Large intestine (tissue), 3 donors: Measurements from ENCODE around the gene FBN2. TPM values are rescaled to one million over a fixed set of nuclear protein-coding genes. Genes with fewer than 3 reads are reported as not detected.

Source experiments
- DNase-seq, 2 donors: peaks; one replicate each; pipeline versions ENCODE4 v3.0.0 to v3.0.0-alpha.2; 2013
- H3K27ac ChIP-seq: one replicate; pipeline ENCODE4 v1.5.1; 2013; ENCODE audit warnings: low read length
- H3K27me3 ChIP-seq: 2 replicates; pipeline ENCODE4 v1.6.1; 2013; ENCODE audit warnings: low read length; ENCODE audit not compliant: control insufficient read depth, insufficient read depth
- H3K36me3 ChIP-seq: 2 replicates; pipeline ENCODE4 v1.6.1; 2013; ENCODE audit warnings: low read length; ENCODE audit not compliant: control insufficient read depth, insufficient read depth
- H3K4me1 ChIP-seq: one replicate; pipeline ENCODE4 v1.6.1; 2013; ENCODE audit warnings: low read length; ENCODE audit not compliant: control insufficient read depth, insufficient read depth
- H3K4me3 ChIP-seq: one replicate; pipeline ENCODE4 v1.5.1; 2013; ENCODE audit warnings: low read length
- H3K9me3 ChIP-seq: one replicate; pipeline ENCODE4 v1.6.1; 2013; ENCODE audit warnings: mild to moderate bottlenecking, low read depth, low read length, moderate library complexity; ENCODE audit not compliant: control insufficient read depth
- WGBS: methylation state at CpG from one replicate; pipeline ENCODE4 v1.1.5; 2013; ENCODE audit warnings: low lambda C conversion rate; ENCODE audit not compliant: insufficient coverage; 5-methylcytosine and 5-hydroxymethylcytosine counted together
- polyA plus RNA-seq: library from polyadenylated mRNA; unstranded; fragments of 120-200 nt; gene quantifications from one replicate; pipeline ENCODE4 v1.2.1, GENCODE V29; 2013

Gene FBN2
- polyA plus RNA-seq, 1 donor = 21.8 TPM

DNA sequence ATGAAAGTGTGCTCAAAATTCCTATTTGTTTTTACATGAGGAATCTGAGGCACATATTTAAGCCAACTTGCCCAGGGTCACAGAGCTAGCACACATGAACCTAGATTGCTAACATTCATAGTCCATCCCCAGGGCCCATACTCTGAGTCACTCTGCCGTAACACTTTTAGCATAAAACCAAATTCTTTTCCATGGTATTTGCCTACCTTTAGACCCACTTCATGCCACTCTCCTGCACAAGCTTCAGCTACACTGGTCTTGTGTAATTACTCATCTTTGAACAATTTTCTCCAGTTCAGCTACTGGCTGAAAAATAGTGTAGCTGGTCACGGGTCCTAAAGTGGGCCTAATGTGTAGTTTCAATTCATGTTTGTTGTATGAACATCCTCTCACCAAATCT, 253.8 kb downstream of the FBN2 start:
- Histone ChIP-seq H3K36me3 (peaks cover 9% of the 10 kb centered on the region), H3K4me1 (no peaks in the 10 kb centered on the region), H3K27me3 (no peaks in the 10 kb centered on the region), H3K9me3 (no peaks in the 10 kb centered on the region), H3K27ac (no peak overlapping the region), H3K4me3 (no peak overlapping the region)
- no peak for DNase-seq
- no CpG with 5 or more reads among the region's 2 CpGs for WGBS

DNA sequence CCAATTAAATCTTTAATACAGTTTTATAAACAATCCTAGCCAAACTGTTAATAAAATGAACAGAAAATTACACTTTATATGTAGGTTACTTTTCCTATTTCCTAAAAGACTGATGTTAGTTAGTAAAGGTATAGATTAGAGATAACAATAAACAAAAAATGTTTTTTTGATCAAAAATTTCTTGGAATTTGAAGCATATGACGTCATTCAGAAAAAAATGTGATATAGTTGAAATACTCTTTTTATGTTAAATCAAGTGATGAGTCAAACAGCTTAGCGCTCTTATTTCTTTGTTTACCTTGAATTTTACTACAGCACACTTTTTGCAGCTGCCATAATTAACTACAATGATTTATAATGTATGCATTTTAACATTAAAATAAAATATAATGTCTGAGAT, 258.7 kb downstream of the FBN2 start:
- Histone ChIP-seq H3K27ac (no peak overlapping the region), H3K4me3 (no peak overlapping the region), H3K27me3 (no peaks in the 10 kb centered on the region), H3K9me3 (no peaks in the 10 kb centered on the region), H3K36me3 (peaks cover 9% of the 10 kb centered on the region), H3K4me1 (no peaks in the 10 kb centered on the region)
- no peak for DNase-seq
- 92% methylated on average over 2 of the region's 2 CpGs for WGBS

DNA sequence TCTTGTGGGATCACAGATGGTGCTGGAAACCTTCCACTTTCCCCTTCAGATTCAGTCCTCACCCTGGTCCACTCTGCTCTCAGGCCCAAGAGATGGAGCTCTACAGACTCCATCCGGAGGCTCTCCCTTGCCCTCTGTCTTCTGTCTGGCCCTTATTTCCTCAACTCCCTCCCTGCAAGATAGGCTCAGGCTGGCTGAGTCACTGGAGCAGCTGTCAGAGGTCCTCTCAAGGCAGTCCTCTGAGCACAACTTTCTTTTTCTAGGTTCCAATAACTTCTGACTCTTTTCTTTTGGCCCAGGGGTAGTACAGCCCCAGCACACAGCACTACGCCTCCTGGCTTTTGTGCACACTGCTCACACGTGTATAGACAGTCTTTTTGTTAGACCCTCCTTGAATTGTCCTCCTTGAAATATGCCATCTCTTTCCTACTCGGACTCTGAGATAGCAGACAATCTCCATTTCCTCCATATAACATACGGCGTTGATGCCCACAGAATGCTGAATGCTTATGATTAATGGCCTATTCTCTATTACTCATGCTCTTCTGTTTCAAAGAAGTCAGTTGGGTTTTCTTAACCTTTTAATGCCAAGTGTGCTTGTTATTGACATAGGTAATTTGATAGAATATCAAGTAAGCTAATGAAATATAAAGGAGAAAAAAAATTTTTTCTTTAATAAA, 261.4 kb downstream of the FBN2 start:
- Histone ChIP-seq H3K4me1 (no peaks in the 10 kb centered on the region), H3K4me3 (no peak overlapping the region), H3K27ac (no peak overlapping the region), H3K9me3 (no peaks in the 10 kb centered on the region), H3K36me3 (peaks cover 6% of the 10 kb centered on the region), H3K27me3 (no peaks in the 10 kb centered on the region)
- DNase-seq = no peak
- WGBS = 100% methylated on average over 1 of the region's 6 CpGs

DNA sequence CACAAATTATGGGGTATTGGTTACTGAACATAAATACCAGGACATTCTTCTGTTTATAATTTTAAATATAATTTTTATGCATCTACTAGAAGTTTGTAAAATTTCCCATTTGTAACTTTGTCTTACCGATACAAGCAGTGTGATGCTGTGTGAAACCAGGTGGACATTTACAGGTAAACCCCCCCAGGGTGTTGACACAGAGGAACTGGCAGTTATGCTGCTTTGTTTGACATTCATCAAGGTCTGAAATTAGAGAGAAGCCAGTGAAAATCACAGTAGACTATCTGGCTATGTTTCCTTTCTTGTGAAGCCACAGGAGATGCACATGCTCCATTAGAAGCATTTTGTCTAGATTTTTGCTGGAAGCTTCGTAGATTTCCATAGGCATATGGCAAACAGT, 263.6 kb downstream of the FBN2 start:
- Histone ChIP-seq H3K4me3 (no peak overlapping the region), H3K27ac (no peak overlapping the region), H3K36me3 (peaks cover 9% of the 10 kb centered on the region), H3K4me1 (no peaks in the 10 kb centered on the region), H3K9me3 (no peaks in the 10 kb centered on the region), H3K27me3 (no peaks in the 10 kb centered on the region)
- DNase-seq = no peak
- 100% methylated on average over 1 of the region's 2 CpGs for WGBS

DNA sequence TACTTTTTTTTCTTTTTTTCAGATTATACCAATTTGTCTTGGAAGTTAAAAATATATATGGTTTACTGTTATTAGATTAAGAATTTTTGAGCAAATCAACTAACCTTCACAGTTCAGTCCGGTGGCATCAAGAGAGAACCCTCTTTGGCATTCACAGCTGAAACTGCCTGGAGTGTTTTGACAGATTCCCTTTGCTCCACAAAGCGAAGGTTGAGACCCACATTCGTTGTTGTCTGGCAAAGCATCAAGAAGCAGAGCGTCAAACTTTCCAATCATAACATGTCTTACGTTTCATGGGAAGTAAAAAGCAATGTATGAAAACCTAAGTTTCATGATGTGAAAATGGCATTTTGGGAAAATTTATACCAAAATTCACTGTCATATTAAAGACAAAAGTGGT, 264.3 kb downstream of the FBN2 start:
- WGBS = 94% methylated on average over 2 of the region's 5 CpGs
- Histone ChIP-seq H3K27ac (no peak overlapping the region), H3K9me3 (no peaks in the 10 kb centered on the region), H3K27me3 (no peaks in the 10 kb centered on the region), H3K4me3 (no peak overlapping the region), H3K36me3 (peaks cover 9% of the 10 kb centered on the region), H3K4me1 (no peaks in the 10 kb centered on the region)
- no peak for DNase-seq

DNA sequence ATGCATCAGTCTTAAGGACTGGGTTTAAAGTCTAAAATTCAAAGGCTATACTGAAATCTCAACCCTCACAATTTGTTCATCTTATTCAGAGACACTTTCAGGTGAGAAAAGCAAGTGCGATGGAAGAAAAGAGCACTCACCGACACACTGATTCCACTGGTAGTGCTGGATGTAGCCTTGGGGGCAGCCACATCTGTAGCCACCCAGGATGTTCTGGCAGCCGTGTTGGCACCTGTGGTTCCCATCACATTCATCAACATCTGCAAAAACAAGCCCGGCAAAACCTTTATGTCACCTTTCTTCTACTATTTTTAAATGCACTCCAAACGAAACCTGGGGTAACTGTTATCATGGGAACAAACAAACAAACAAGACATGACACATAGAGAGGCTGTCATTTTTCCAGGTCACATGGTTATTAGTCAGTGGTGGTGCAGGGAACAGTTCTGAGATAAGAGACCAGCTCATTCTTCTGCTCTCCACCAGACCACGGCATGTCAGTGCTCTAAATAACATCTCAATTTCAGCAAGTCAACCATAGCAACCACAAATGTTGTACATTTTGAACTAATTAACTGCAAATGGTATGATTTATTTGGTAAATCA, 266.1 kb downstream of the FBN2 start:
- peaks cover 7% of the 10 kb centered on the region for H3K36me3 ChIP-seq
- no peak for DNase-seq
- H3K27me3 ChIP-seq = no peaks in the 10 kb centered on the region
- no CpG with 5 or more reads among the region's 6 CpGs for WGBS
- no peak overlapping the region for H3K4me3 ChIP-seq
- H3K4me1 ChIP-seq = no peaks in the 10 kb centered on the region
- no peaks in the 10 kb centered on the region for H3K9me3 ChIP-seq
- no peak overlapping the region for H3K27ac ChIP-seq

DNA sequence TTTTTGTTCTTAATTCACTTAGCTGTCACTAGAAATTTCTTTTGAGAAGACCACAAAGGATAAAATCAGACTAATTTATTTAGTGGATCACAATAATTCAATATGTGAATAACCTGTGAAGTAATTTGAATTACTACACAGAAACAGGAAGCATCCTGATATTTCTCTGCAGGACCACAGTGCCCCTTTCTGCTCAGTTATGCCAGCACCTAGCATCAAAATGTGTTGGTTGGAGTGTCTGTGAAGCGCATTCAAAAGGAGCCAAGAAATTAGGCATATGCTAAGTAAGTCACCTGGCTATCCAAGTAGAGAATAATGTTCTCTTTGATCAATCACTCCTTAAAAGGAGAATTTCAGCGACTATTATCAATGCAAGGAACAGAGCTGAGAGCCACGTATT, 267.0 kb downstream of the FBN2 start:
- Histone ChIP-seq H3K27ac (no peak overlapping the region), H3K4me3 (no peak overlapping the region), H3K36me3 (peaks cover 3% of the 10 kb centered on the region), H3K4me1 (no peaks in the 10 kb centered on the region), H3K9me3 (no peaks in the 10 kb centered on the region), H3K27me3 (no peaks in the 10 kb centered on the region)
- WGBS = no CpG with 5 or more reads among the region's 3 CpGs
- no peak for DNase-seq

DNA sequence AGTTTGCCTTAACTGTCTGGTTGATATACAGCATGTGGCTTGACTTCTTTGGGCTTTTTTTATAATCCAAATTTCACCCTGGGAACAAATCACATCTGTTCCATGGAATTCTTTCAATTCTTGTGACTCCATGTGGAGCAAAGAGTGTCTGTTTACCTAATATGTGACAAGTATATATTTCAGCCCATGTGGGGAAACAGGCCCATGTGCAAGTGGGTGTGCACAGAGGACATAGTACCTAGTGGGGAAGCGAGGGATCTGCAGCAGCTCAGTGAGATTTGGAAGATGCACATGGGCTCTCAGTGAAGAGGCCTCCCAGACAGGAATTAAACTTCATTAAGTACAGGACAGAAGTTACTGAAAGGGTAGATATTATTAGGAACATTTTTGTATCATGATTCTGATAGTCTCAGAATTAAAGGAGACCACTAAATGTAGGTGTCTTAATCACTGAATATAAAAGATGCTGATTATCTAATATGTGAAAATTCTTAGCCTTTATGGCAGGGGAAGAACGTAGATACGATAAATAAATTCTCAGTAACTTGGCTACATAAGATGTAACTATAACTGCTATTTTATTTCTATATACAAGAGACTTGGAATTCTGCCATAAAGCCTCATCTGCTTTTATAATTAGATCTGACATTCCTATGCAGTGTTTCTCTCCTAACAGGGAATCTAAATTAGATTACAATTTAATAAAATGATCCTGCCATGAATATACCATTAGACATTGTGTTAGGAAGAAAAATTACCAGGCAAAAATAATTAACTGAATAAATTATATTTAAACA, 273.3 kb downstream of the FBN2 start:
- no peak overlapping the region for H3K27ac ChIP-seq
- H3K36me3 ChIP-seq = peaks cover 10% of the 10 kb centered on the region
- DNase-seq = no peak
- no CpG with 5 or more reads among the region's 3 CpGs for WGBS
- no peak overlapping the region for H3K4me3 ChIP-seq
- no peaks in the 10 kb centered on the region for H3K27me3 ChIP-seq
- H3K9me3 ChIP-seq = no peaks in the 10 kb centered on the region
- no peaks in the 10 kb centered on the region for H3K4me1 ChIP-seq

DNA sequence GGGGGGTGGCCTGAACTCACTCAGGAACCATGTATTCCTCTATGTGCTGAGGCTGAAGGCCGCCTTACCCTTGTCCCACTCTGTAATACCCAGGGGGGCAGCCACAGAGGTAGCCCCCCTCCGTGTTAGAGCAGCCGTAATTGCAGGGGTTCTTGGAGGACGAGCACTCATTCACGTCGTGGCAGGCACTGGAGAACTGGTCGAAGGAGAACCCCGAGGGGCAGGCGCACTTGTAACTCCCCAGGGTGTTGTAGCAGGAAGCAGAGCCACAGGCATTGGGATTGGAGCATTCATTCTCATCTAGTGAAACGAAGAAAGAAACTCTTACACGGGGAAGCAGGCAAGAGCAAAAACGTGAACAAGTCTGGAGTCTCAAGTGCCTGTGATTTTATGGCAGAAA, 274.7 kb downstream of the FBN2 start:
- Histone ChIP-seq H3K36me3 (peaks cover 10% of the 10 kb centered on the region), H3K4me1 (no peaks in the 10 kb centered on the region), H3K27me3 (no peaks in the 10 kb centered on the region), H3K4me3 (no peak overlapping the region), H3K9me3 (no peaks in the 10 kb centered on the region), H3K27ac (no peak overlapping the region)
- no CpG with 5 or more reads among the region's 12 CpGs for WGBS
- no peak for DNase-seq

DNA sequence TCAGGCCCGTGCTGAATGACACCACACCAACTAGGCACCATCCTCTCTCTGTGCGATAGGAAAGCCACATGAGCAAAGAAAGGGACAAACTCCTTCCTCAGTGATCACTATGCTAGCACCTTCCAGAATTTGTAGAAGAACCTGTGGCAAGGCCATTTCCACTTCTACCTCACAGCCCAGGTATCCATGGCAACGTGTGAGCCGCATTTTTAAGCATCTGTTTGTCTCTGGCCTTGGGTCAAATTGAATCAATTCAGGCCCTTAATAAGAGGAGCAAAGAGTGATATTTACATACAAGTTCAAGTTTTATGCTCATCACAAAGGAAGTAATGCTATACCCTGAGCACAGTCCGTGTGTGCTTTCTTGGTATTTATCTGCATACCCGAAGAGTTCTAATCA, 275.1 kb downstream of the FBN2 start:
- Histone ChIP-seq H3K36me3 (peaks cover 10% of the 10 kb centered on the region), H3K4me3 (no peak overlapping the region), H3K4me1 (no peaks in the 10 kb centered on the region), H3K9me3 (no peaks in the 10 kb centered on the region), H3K27me3 (no peaks in the 10 kb centered on the region), H3K27ac (no peak overlapping the region)
- no peak for DNase-seq
- no CpG with 5 or more reads among the region's 6 CpGs for WGBS
